Stomach (tissue), 4 donors: ENCODE data around the gene FRY.

Source experiments
- CTCF ChIP-seq, 7 experiments: fragments of 450-650 bp in 4 of 7; fragments of 200-600 bp in 3 of 7; sonication (generic) in 3 of 7; IDR thresholded peaks; one replicate each; pipeline ENCODE4 v1.5.1; 2016 to 2019; ENCODE audit warnings: antibody characterized with exemption in 7 of 7, control low read depth in 2 of 7, mild to moderate bottlenecking in 1 of 7
- EP300 ChIP-seq: sonication (generic); formaldehyde crosslinking; IDR thresholded peaks from one replicate; pipeline ENCODE4 v1.6.1; 2017; ENCODE audit warnings: antibody characterized with exemption
- POLR2A ChIP-seq, 4 donors: fragments of 450-650 bp; IDR thresholded peaks; one replicate each; pipeline ENCODE4 v1.6.1; 2016; ENCODE audit warnings: antibody characterized with exemption in 4 of 4, control low read depth in 2 of 4, mild to moderate bottlenecking in 1 of 4, moderate library complexity in 1 of 4
- POLR2AphosphoS5 ChIP-seq, 3 donors: sonication (generic); formaldehyde crosslinking; IDR thresholded peaks; one replicate each; pipeline ENCODE4 v1.6.1; 2016; ENCODE audit warnings: antibody characterized with exemption in 3 of 3

- no peak for TF ChIP-seq CTCF (IDR thresholded peaks at IDR 0.05)
- no peak for TF ChIP-seq EP300
- TF ChIP-seq POLR2A (IDR thresholded peaks at IDR 0.05), result no peak
- TF ChIP-seq POLR2AphosphoS5 (IDR thresholded peaks at IDR 0.05), result no peak
Observed at GRCh38 chr13:32114284-32114950, 82.8 kb downstream of the FRY start.
